ENCODE data around the gene MAP2K4.

MAP2K4 gene

DNA sequence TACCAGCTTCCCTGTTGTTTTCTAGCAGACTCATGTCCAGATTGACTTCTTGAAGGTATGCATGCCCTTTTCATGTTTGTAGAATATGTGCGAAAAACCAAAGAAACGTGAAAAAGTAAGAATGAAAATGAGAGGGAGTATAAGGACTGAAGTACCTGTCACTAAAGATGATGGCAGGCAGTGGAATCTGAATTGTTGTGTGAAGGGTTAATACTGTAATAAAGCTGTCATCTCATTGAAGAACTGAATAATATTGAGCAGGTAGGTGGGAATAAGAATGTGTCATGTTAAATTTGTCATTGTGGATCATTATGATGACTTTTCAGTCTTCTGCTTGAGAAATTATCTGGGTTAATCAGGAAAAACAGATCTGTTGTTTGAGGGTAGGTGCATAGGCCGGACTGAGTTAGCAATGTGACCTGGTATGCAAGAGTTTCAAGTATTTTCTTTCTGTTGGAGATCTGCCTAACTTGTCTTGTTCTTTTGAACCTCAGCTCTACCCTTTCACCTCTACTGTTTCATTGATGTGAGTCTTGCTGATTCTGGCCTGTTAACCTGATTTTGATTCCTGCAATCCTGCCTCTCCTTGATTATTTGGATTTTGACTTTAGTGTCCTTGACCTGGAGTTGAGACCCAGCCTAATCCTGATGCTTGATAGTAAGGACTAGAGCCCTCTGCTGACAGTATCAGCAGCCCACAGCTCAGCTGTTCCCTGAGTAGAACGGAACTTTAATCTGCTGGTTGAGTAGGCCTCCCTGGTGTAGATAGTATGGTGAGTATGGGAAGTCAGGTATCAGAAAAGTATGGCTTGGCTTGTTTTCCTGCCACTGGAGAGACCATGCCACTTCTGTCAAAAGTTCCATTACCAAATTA, 64.6 kb downstream of the MAP2K4 start:
- H3K4me1 ChIP-seq (ENCODE audit: control insufficient read depth, low read length) = no peaks in the 10 kb centered on the region
- TF ChIP-seq EZH2phosphoT487 (IDR thresholded peaks at IDR 0.05; ENCODE audit: borderline replicate concordance, low read length) = no peak
- TF ChIP-seq, protein P1, sequence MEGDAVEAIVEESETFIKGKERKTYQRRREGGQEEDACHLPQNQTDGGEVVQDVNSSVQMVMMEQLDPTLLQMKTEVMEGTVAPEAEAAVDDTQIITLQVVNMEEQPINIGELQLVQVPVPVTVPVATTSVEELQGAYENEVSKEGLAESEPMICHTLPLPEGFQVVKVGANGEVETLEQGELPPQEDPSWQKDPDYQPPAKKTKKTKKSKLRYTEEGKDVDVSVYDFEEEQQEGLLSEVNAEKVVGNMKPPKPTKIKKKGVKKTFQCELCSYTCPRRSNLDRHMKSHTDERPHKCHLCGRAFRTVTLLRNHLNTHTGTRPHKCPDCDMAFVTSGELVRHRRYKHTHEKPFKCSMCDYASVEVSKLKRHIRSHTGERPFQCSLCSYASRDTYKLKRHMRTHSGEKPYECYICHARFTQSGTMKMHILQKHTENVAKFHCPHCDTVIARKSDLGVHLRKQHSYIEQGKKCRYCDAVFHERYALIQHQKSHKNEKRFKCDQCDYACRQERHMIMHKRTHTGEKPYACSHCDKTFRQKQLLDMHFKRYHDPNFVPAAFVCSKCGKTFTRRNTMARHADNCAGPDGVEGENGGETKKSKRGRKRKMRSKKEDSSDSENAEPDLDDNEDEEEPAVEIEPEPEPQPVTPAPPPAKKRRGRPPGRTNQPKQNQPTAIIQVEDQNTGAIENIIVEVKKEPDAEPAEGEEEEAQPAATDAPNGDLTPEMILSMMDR (IDR thresholded peaks at IDR 0.05; ENCODE audit: low read depth, low read length, poor library complexity, severe bottlenecking) = no peak
- no peak overlapping the region for H3K4me2 ChIP-seq (ENCODE audit: low read length)
- H3F3A ChIP-seq (ENCODE audit: control insufficient read depth, insufficient read depth) = no peaks in the 10 kb centered on the region
- H4K20me1 ChIP-seq (ENCODE audit: control insufficient read depth, insufficient read depth, low read depth, low read length) = no peaks in the 10 kb centered on the region
- H3K27me3 ChIP-seq (ENCODE audit: control insufficient read depth, low read length) = no peaks in the 10 kb centered on the region
- H3K79me2 ChIP-seq (ENCODE audit: control insufficient read depth, low read length) = no peaks in the 10 kb centered on the region
- H3K9me2 ChIP-seq (replicated peaks; ENCODE audit: control insufficient read depth, low read length) = no peaks in the 10 kb centered on the region
- no peak overlapping the region for H3K4me3 ChIP-seq (ENCODE audit: low read length)
- H3K27ac ChIP-seq (ENCODE audit: low read depth, low read length) = no peak overlapping the region
- H3K36me3 ChIP-seq (ENCODE audit: control insufficient read depth, low read length) = peaks cover 9% of the 10 kb centered on the region; the same call in 1 of the 2 replicates
- no peaks in the 10 kb centered on the region for H3K9me3 ChIP-seq (ENCODE audit: control insufficient read depth, insufficient read depth, low read length)

DNA sequence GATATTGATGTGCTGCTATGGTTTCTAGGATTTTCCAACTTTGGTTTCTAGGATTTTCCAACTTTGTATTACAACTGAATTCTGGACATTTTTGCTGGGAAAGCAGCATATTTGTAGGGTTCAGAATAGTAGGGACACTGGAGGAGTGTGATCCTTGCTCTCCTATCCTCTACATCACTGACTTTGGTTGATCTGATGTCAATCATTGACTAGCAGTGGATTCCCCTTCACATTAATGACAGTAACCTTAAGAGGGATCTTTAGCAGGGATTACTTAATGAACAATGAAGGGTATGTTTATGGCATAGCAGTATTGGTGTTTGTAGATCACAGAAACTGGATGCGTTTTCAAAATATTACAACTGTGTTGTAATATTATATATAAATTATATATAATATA, 67.4 kb downstream of the MAP2K4 start:
- H3K79me2 ChIP-seq (ENCODE audit: control insufficient read depth, low read length) = no peaks in the 10 kb centered on the region
- TF ChIP-seq, protein P1 (IDR thresholded peaks at IDR 0.05; ENCODE audit: low read depth, low read length, poor library complexity, severe bottlenecking) = no peak
- TF ChIP-seq EZH2phosphoT487 (IDR thresholded peaks at IDR 0.05; ENCODE audit: borderline replicate concordance, low read length) = no peak
- H3K4me1 ChIP-seq (ENCODE audit: control insufficient read depth, low read length) = no peaks in the 10 kb centered on the region
- no peaks in the 10 kb centered on the region for H3K9me3 ChIP-seq (ENCODE audit: control insufficient read depth, insufficient read depth, low read length)
- no peaks in the 10 kb centered on the region for H3K27me3 ChIP-seq (ENCODE audit: control insufficient read depth, low read length)
- H3K27ac ChIP-seq (ENCODE audit: low read depth, low read length) = no peak overlapping the region
- H4K20me1 ChIP-seq (ENCODE audit: control insufficient read depth, insufficient read depth, low read depth, low read length) = no peaks in the 10 kb centered on the region
- H3K4me2 ChIP-seq (ENCODE audit: low read length) = no peak overlapping the region
- no peaks in the 10 kb centered on the region for H3K9me2 ChIP-seq (replicated peaks; ENCODE audit: control insufficient read depth, low read length)
- no peak overlapping the region for H3K4me3 ChIP-seq (ENCODE audit: low read length)
- peaks cover 5% of the 10 kb centered on the region; the same call in 1 of the 2 replicates for H3K36me3 ChIP-seq (ENCODE audit: control insufficient read depth, low read length)
- H3F3A ChIP-seq (ENCODE audit: control insufficient read depth, insufficient read depth) = no peaks in the 10 kb centered on the region

DNA sequence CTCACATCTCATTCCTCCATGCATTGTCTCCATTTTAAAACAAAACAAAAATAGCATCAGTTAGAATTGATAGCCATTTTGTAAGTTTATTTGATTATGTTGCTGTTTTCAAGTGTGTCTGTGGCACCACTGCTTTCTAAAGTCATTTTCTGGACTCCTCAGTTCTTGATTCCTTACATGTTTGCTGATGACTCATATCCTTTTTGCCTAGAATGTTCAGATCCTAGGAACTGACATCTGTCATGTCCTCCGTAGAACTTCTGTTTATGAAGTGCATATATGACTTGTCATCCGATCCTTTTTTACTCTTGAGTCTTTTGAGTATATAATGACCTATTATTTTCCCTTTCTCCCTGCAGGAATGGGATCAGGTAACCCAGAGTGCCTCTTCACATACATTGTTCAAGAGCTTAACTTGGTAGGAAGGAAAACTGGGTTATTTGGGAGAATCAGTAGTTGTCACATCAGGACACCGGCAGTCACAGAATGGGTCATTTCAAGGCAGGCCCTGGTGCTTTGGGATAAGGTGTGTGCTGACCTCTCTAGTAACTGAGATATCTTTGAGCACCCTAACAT, 69.2 kb downstream of the MAP2K4 start:
- no peaks in the 10 kb centered on the region for H4K20me1 ChIP-seq (ENCODE audit: control insufficient read depth, insufficient read depth, low read depth, low read length)
- no peaks in the 10 kb centered on the region for H3K79me2 ChIP-seq (ENCODE audit: control insufficient read depth, low read length)
- no peak overlapping the region for H3K27ac ChIP-seq (ENCODE audit: low read depth, low read length)

More for the DNA sequence above, 69.2 kb downstream of the MAP2K4 start:
- Histone ChIP-seq H3K4me2 (ENCODE audit: low read length) (no peak overlapping the region), H3K27me3 (ENCODE audit: control insufficient read depth, low read length) (no peaks in the 10 kb centered on the region), H3F3A (ENCODE audit: control insufficient read depth, insufficient read depth) (no peaks in the 10 kb centered on the region), H3K4me3 (ENCODE audit: low read length) (no peak overlapping the region), H3K36me3 (ENCODE audit: control insufficient read depth, low read length) (no peaks in the 10 kb centered on the region; the same call in none of the 2 replicates), H3K9me3 (ENCODE audit: control insufficient read depth, insufficient read depth, low read length) (no peaks in the 10 kb centered on the region), H3K4me1 (ENCODE audit: control insufficient read depth, low read length) (no peaks in the 10 kb centered on the region), H3K9me2 (replicated peaks; ENCODE audit: control insufficient read depth, low read length) (no peaks in the 10 kb centered on the region)
- no peak for TF ChIP-seq EZH2phosphoT487 (IDR thresholded peaks at IDR 0.05; ENCODE audit: borderline replicate concordance, low read length)
- TF ChIP-seq, protein P1 (IDR thresholded peaks at IDR 0.05; ENCODE audit: low read depth, low read length, poor library complexity, severe bottlenecking) = no peak
